H1 (cell line): ENCODE data around the gene XRCC6. TPM values are rescaled to one million over a fixed set of nuclear protein-coding genes. Genes with fewer than 3 reads are reported as not detected.

ENCODE experiments used
- CTCF ChIA-PET: fragments of 300-600 bp; sonication (Branson Sonifier 250); formaldehyde crosslinking; loops from one replicate; lab custom pipeline; 2021; ENCODE audit not compliant: partially characterized antibody; lab: Charles Lee
- POLR2A ChIA-PET: fragments of 300-600 bp; sonication (Branson Sonifier 250); formaldehyde crosslinking; loops from one replicate; lab custom pipeline; 2021; ENCODE audit warnings: inconsistent platforms; ENCODE audit not compliant: partially characterized antibody; lab: Charles Lee
- DNase-seq, 2 experiments: peaks; one replicate each; pipeline versions ENCODE4 v3.0.0 to v3.0.0-alpha.2; 2010 to 2022; ENCODE audit warnings: low spot score in 2 of 2, low read depth in 1 of 2, mixed read lengths in 1 of 2
- FAIRE-seq: peaks from 2 replicates; lab custom pipeline; 2011; peaks lifted over from hg19 to GRCh38; lab: Jason Lieb, UNC
- H2AFZ ChIP-seq: 2 replicates; pipeline ENCODE4 v1.8.1; 2012; ENCODE audit warnings: low read length, inconsistent platforms
- H2AK5ac ChIP-seq: 2 replicates; pipeline ENCODE4 v1.6.1; 2013; ENCODE audit warnings: low read depth, low read length
- H2BK120ac ChIP-seq: replicated peaks from 2 replicates; pipeline ENCODE3; 2013; ENCODE audit warnings: low read depth, low read length, inconsistent platforms
- H2BK12ac ChIP-seq: 2 replicates; pipeline ENCODE4 v1.6.1; 2013; ENCODE audit warnings: low read depth, low read length
- H2BK15ac ChIP-seq: 2 replicates; pipeline ENCODE4 v1.6.1; 2013; ENCODE audit warnings: low read length
- H2BK20ac ChIP-seq: 2 replicates; pipeline ENCODE4 v1.6.1; 2013; ENCODE audit warnings: low read length
- H2BK5ac ChIP-seq: 2 replicates; pipeline ENCODE4 v1.6.1; 2013; ENCODE audit warnings: low read depth, low read length
- H3K14ac ChIP-seq: 2 replicates; pipeline ENCODE4 v1.6.1; 2013; ENCODE audit warnings: inconsistent platforms; ENCODE audit not compliant: insufficient read length
- H3K18ac ChIP-seq: 2 replicates; pipeline ENCODE4 v1.6.1; 2013; ENCODE audit warnings: low read length; ENCODE audit errors: extremely low read depth
- H3K23ac ChIP-seq: 2 replicates; pipeline ENCODE4 v1.6.1; 2013; ENCODE audit warnings: inconsistent platforms; ENCODE audit not compliant: insufficient read length
- H3K23me2 ChIP-seq: 2 replicates; pipeline ENCODE4 v1.6.1; 2013; ENCODE audit warnings: low read depth, low read length
- H3K27ac ChIP-seq: 2 replicates; pipeline ENCODE4 v1.6.1; 2011; ENCODE audit warnings: low read depth, low read length, inconsistent platforms
- H3K27me3 ChIP-seq, 4 experiments: replicated peaks in 1 of 4; 1 replicate in 1 of 4; 2 replicates in 3 of 4; pipeline versions ENCODE4 v1.6.1 to v1.8.1; 2011 to 2013; ENCODE audit warnings: low read length in 3 of 4, mild to moderate bottlenecking in 3 of 4, inconsistent platforms in 2 of 4, mixed read lengths in 2 of 4, moderate library complexity in 1 of 4; ENCODE audit not compliant: control insufficient read depth in 3 of 4, insufficient read depth in 3 of 4; ENCODE audit errors: extremely low read depth in 1 of 4
- H3K36me3 ChIP-seq, 4 experiments: 2 replicates each; pipeline versions ENCODE4 v1.6.1 to v1.8.1; 2011 to 2013; ENCODE audit warnings: mild to moderate bottlenecking in 4 of 4, low read length in 3 of 4, moderate library complexity in 2 of 4, control low read depth in 1 of 4, inconsistent platforms in 1 of 4; ENCODE audit not compliant: insufficient read depth in 4 of 4, control insufficient read depth in 2 of 4
- H3K4ac ChIP-seq: replicated peaks from 2 replicates; pipeline ENCODE3; 2013; ENCODE audit warnings: low read length, low read depth, mixed read lengths, inconsistent platforms; ENCODE audit not compliant: insufficient read length
- H3K4me1 ChIP-seq, 4 experiments: replicated peaks in 1 of 4; 1 replicate in 1 of 4; 2 replicates in 3 of 4; pipeline versions ENCODE4 v1.6.1 to v1.8.1; 2011 to 2013; ENCODE audit warnings: low read length in 3 of 4, inconsistent platforms in 2 of 4, mixed read lengths in 1 of 4; ENCODE audit not compliant: insufficient read depth in 4 of 4, control insufficient read depth in 3 of 4
- H3K4me2 ChIP-seq, 2 experiments: 2 replicates each; pipeline versions ENCODE4 v1.6.1 to v1.8.1; 2011 to 2013; ENCODE audit warnings: low read depth in 2 of 2, low read length in 2 of 2, control low read depth in 1 of 2, inconsistent platforms in 1 of 2, mild to moderate bottlenecking in 1 of 2; ENCODE audit not compliant: insufficient read depth in 1 of 2
- H3K4me3 ChIP-seq, 4 experiments: fragments of 200-600, 300-600 bp in 1 of 4; sonication (generic), shearing (Covaris generic), sonication (Bioruptor Twin) in 1 of 4; 2 replicates each; pipeline versions ENCODE4 v1.5.1 to v1.8.1; 2011 to 2016; ENCODE audit warnings: low read length in 4 of 4, low read depth in 3 of 4, control low read depth in 2 of 4, inconsistent platforms in 2 of 4, mild to moderate bottlenecking in 2 of 4, mixed read lengths in 1 of 4, moderate library complexity in 1 of 4; ENCODE audit not compliant: insufficient read depth in 2 of 4; ENCODE audit errors: extremely low read depth in 1 of 4
- H3K56ac ChIP-seq: replicated peaks from 2 replicates; pipeline ENCODE3; 2013; ENCODE audit warnings: low read depth, mild to moderate bottlenecking, mixed read lengths, low read length, inconsistent platforms; ENCODE audit not compliant: insufficient read length
- H3K79me1 ChIP-seq: 2 replicates; pipeline ENCODE4 v1.6.1; 2013; ENCODE audit warnings: low read depth, low read length, control low read depth
- H3K79me2 ChIP-seq, 2 experiments: 2 replicates each; pipeline versions ENCODE4 v1.6.1 to v1.8.1; 2012 to 2013; ENCODE audit warnings: low read length in 2 of 2, mild to moderate bottlenecking in 2 of 2, inconsistent platforms in 1 of 2; ENCODE audit not compliant: insufficient read depth in 2 of 2, control insufficient read depth in 1 of 2
- H3K9ac ChIP-seq, 4 experiments: replicated peaks in 1 of 4; 1 replicate in 1 of 4; 2 replicates in 3 of 4; pipeline versions ENCODE4 v1.6.1 to v1.8.1; 2011 to 2013; ENCODE audit warnings: low read depth in 3 of 4, low read length in 3 of 4, control low read depth in 2 of 4, mild to moderate bottlenecking in 2 of 4, moderate library complexity in 2 of 4, inconsistent platforms in 1 of 4; ENCODE audit errors: extremely low read depth in 1 of 4
- H3K9me3 ChIP-seq, 2 experiments: 2 replicates each; pipeline versions ENCODE4 v1.6.1 to v1.8.1; 2012 to 2013; ENCODE audit warnings: mild to moderate bottlenecking in 2 of 2, moderate library complexity in 2 of 2, control low read depth in 1 of 2, inconsistent platforms in 1 of 2, low read depth in 1 of 2, low read length in 1 of 2, mixed read lengths in 1 of 2; ENCODE audit not compliant: insufficient read depth in 2 of 2
- H4K20me1 ChIP-seq, 2 experiments: replicated peaks in 1 of 2; 2 replicates each; pipeline versions ENCODE3 to v1.8.1; 2011 to 2013; ENCODE audit warnings: inconsistent platforms in 2 of 2, low read length in 2 of 2, mild to moderate bottlenecking in 1 of 2; ENCODE audit not compliant: insufficient read depth in 2 of 2, control insufficient read depth in 1 of 2
- H4K5ac ChIP-seq: 2 replicates; pipeline ENCODE4 v1.6.1; 2013; ENCODE audit warnings: low read length, low read depth, mixed read lengths, inconsistent platforms; ENCODE audit not compliant: insufficient read length
- H4K8ac ChIP-seq: 2 replicates; pipeline ENCODE4 v1.8.0; 2013; ENCODE audit warnings: mild to moderate bottlenecking, moderate library complexity, low read length, inconsistent platforms; ENCODE audit not compliant: insufficient read depth; ENCODE audit errors: extremely low read depth
- H4K91ac ChIP-seq: replicated peaks from 2 replicates; pipeline ENCODE3; 2013; ENCODE audit warnings: low read length, mixed read lengths, inconsistent platforms; ENCODE audit not compliant: insufficient read length
- BRCA1 ChIP-seq: IDR thresholded peaks from 2 replicates; pipeline ENCODE4 v1.6.1; 2012; ENCODE audit warnings: low read depth, low read length, improper control_type of control experiment
- CBX5 ChIP-seq: fragments of 300-800, 300-1000 bp; sonication (generic); IDR thresholded peaks from 2 replicates; pipeline ENCODE4 v1.7.1; 2016; ENCODE audit warnings: antibody characterized with exemption, low read length, low read depth
- FOSL1 ChIP-seq: IDR thresholded peaks from 2 replicates; pipeline ENCODE4 v1.6.1; 2011; ENCODE audit warnings: mild to moderate bottlenecking, low read depth, low read length, moderate library complexity; ENCODE audit not compliant: insufficient read depth
- GTF2F1 ChIP-seq: IDR thresholded peaks from 2 replicates; pipeline ENCODE4 v1.6.1; 2012; ENCODE audit warnings: low read depth, low read length, improper control_type of control experiment, borderline replicate concordance
- HDAC6 ChIP-seq: IDR thresholded peaks from one replicate; pipeline ENCODE4 v1.7.1; 2012; ENCODE audit warnings: low read depth, mild to moderate bottlenecking, inconsistent platforms, low read length, moderate library complexity
- NANOG ChIP-seq: IDR thresholded peaks from 2 replicates; pipeline ENCODE4 v1.6.1; 2011; ENCODE audit warnings: low read length, low read depth, mild to moderate bottlenecking, inconsistent platforms; ENCODE audit not compliant: insufficient read depth, poor library complexity, severe bottlenecking
- PHF8 ChIP-seq: fragments of 200-600 bp; sonication (generic); conservative IDR thresholded peaks from 2 replicates; pipeline ENCODE4 v1.7.1; 2012; ENCODE audit warnings: low read depth, mild to moderate bottlenecking, inconsistent platforms, low read length, moderate library complexity
- RBBP5 ChIP-seq: IDR thresholded peaks from 2 replicates; pipeline ENCODE4 v1.7.1; 2012; ENCODE audit warnings: low read depth, mild to moderate bottlenecking, inconsistent platforms, low read length, moderate library complexity, borderline replicate concordance
- RFX5 ChIP-seq: IDR thresholded peaks from 2 replicates; pipeline ENCODE4 v1.6.1; 2011; ENCODE audit warnings: low read depth, low read length, improper control_type of control experiment, borderline replicate concordance
- SIN3A ChIP-seq, 2 experiments: IDR thresholded peaks in 1 of 2; conservative IDR thresholded peaks in 1 of 2; 2 replicates each; pipeline ENCODE4 v1.6.1; 2011 to 2012; ENCODE audit warnings: low read length in 2 of 2, improper control_type of control experiment in 1 of 2, low read depth in 1 of 2, mild to moderate bottlenecking in 1 of 2
- YY1 ChIP-seq: IDR thresholded peaks from 2 replicates; pipeline ENCODE4 v1.6.1; 2011; ENCODE audit warnings: low read depth, mild to moderate bottlenecking, low read length
- ZNF274 ChIP-seq: IDR thresholded peaks from 2 replicates; pipeline ENCODE4 v1.7.0; 2012; ENCODE audit warnings: low read length, borderline replicate concordance; ENCODE audit errors: extremely low read depth
- WGBS, 2 experiments: shearing (Covaris generic) in 1 of 2; methylation state at CpG; one replicate each; pipeline versions ENCODE4 v1.1.6 to v1.1.7; 2013 to 2015; ENCODE audit warnings: low lambda C conversion rate in 2 of 2, mixed read lengths in 2 of 2, inconsistent platforms in 1 of 2, low coverage in 1 of 2, missing lambda C conversion rate in 1 of 2; ENCODE audit not compliant: insufficient replicate concordance in 2 of 2, insufficient coverage in 1 of 2, insufficient read length in 1 of 2; ENCODE audit errors: extremely low coverage in 1 of 2, missing lambda C conversion rate in 1 of 2; 5-methylcytosine and 5-hydroxymethylcytosine counted together
- polyA plus RNA-seq, 7 experiments: library from polyadenylated mRNA; depleted of rRNA in 3 of 7; stranded (reverse) in 5 of 7; unstranded in 2 of 7; fragments of >200 nt in 5 of 7; fragments of 200-250 nt in 2 of 7; gene quantifications; 1 replicate in 5 of 7; 2 replicates in 1 of 7; 4 replicates in 1 of 7; pipeline versions ENCODE4 v1.2.1 to v1.2.3, GENCODE V29; 2011 to 2013; ENCODE audit warnings: missing spikeins in 2 of 7, mixed read lengths in 2 of 7
- total RNA-seq: library from RNA; stranded (reverse); fragmentation: NEBNext Ultra II Directional; extraction: Animal tissue kit (Norgen Biotek cat#: 25700); gene quantifications from 2 replicates; pipeline ENCODE4 v1.2.1, GENCODE V29; 2021
- TF ChIP-seq, protein P1 (sequence below): IDR thresholded peaks from 2 replicates; pipeline ENCODE4 v1.6.1; 2012; ENCODE audit warnings: inconsistent platforms

Gene XRCC6
- total and polyA plus RNA-seq, 2 of the 8 experiments (the other 6 are each of a cell fraction or from before 2014, with no cell fraction given) = 150 to 490 TPM

DNA sequence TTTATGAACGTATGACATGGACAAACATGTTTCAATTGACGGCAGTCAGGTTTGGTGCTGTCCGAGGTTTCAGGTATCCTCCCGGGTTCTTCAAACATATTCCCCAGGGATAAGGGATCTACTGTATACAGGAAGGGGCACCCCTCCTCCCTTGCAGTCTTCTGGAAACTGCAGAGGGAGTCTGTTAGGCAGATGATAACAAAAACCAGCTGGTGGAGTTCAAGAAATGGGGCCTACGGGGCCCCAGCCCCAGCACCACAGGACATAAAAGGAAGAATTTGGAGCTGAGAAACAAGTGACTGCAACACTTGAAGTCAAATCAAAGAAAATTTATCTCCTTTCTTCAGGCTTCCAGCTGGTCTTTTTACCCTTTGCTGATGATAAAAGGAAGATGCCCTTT lies 35.5 kb downstream of the XRCC6 start:
- no peak for FAIRE-seq
- TF ChIP-seq, protein P1, sequence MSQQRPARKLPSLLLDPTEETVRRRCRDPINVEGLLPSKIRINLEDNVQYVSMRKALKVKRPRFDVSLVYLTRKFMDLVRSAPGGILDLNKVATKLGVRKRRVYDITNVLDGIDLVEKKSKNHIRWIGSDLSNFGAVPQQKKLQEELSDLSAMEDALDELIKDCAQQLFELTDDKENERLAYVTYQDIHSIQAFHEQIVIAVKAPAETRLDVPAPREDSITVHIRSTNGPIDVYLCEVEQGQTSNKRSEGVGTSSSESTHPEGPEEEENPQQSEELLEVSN = no peak
- TF ChIP-seq BRCA1 (no peak), PHF8 (no peak), FOSL1 (no peak), ZNF274 (no peak), RFX5 (no peak), GTF2F1 (no peak), SIN3A (conservative IDR thresholded peaks at IDR 0.05 in 1 of 2, IDR thresholded peaks at IDR 0.05 in 1 of 2; ENCODE audit: low read depth in 1 of 2, low read length in 2 of 2) (no peak), RBBP5 (no peak), HDAC6 (no peak), CBX5 (no peak), YY1 (no peak), NANOG (no peak)

More for the DNA sequence above, 35.5 kb downstream of the XRCC6 start:
- Histone ChIP-seq H2BK120ac (no peak overlapping the region), H3K79me2 (no peaks in the 10 kb centered on the region), H3K27ac (no peak overlapping the region), H4K8ac (no peak overlapping the region), H3K27me3 (no peaks in the 10 kb centered on the region), H3K9me3 (no peaks in the 10 kb centered on the region), H3K4ac (no peak overlapping the region), H3K23ac (no peak overlapping the region), H3K18ac (no peak overlapping the region), H4K20me1 (peaks cover 2 to 8% of the 10 kb centered on the region in 2 experiments), H2BK15ac (no peak overlapping the region), H2BK5ac (no peak overlapping the region), H3K4me3 (no peak overlapping the region), H2BK12ac (no peak overlapping the region), H3K36me3 (peaks cover 65 to 93% (median 81%) of the 10 kb centered on the region in 4 experiments), H3K23me2 (no peaks in the 10 kb centered on the region), H4K91ac (no peak overlapping the region), H4K5ac (no peak overlapping the region), H3K4me1 (no peaks in the 10 kb centered on the region), H2BK20ac (no peak overlapping the region), H3K4me2 (no peak overlapping the region), H2AFZ (no peak overlapping the region), H3K56ac (no peak overlapping the region), H3K79me1 (no peaks in the 10 kb centered on the region; the same call in 1 of the 2 replicates), H2AK5ac (no peak overlapping the region), H3K14ac (no peak overlapping the region), H3K9ac (no peak overlapping the region)
- POLR2A ChIA-PET = interaction anchor here (0.7 to 16.5 kb wide), 5 partner anchors 9 to 144 kb away, joined by 3 to 129 read pairs (median 5); partner anchors contain the start of genes CCDC134 and XRCC6
- WGBS, 2 experiments = 93% methylated on average over 5 of the region's 5 CpGs; no CpG with 5 or more reads in 1 of the 2 experiments
- CTCF ChIA-PET = interaction anchor here (0.9 to 2.1 kb wide), 3 partner anchors 8 to 10 kb away, joined by 3 to 5 read pairs (median 5); no protein-coding TSS in a partner anchor
- DNase-seq = no peak
